Measurements from ENCODE around the gene SGMS1. TPM values are rescaled to one million over a fixed set of nuclear protein-coding genes. Genes with fewer than 3 reads are reported as not detected.
A peak's percentile ranks its signal among the peaks of the same experiment; 100 is the strongest.

Gene SGMS1
- total RNA-seq, 2 donors from 2014 or later, result 67.0 to 68.2 TPM

- no peak for DNase-seq (ENCODE audit: low spot score)
- H3K27me3 ChIP-seq (replicated peaks; ENCODE audit: insufficient read depth), result no peaks in the 10 kb centered on the region
- H3K4me1 ChIP-seq (replicated peaks), result peaks cover 5% of the 10 kb centered on the region
- intact Hi-C loops (cut with DNase I), result loop anchor here (10.0 kb wide), 1 partner anchor 290 kb away; no protein-coding TSS in a partner anchor
- no peaks in the 10 kb centered on the region for H3K36me3 ChIP-seq
- H3K27ac ChIP-seq, result no peak overlapping the region
- WGBS, result 61% methylated on average over 7 of the region's 7 CpGs
- no peaks in the 10 kb centered on the region for H3K9me3 ChIP-seq
- TF ChIP-seq POLR2A (IDR thresholded peaks at IDR 0.05), result no peak
- TF ChIP-seq POLR2AphosphoS5 (IDR thresholded peaks at IDR 0.05), result no peak
- peak in 1 of 4 experiments; percentile 26 for TF ChIP-seq CTCF (IDR thresholded peaks at IDR 0.05)
- H3K4me3 ChIP-seq, result no peak overlapping the region
Observed at GRCh38 chr10:50614444-50615137, 9.2 kb downstream of the SGMS1 start.

- Histone ChIP-seq H3K4me1 (replicated peaks) (no peaks in the 10 kb centered on the region), H3K27me3 (replicated peaks; ENCODE audit: insufficient read depth) (no peaks in the 10 kb centered on the region), H3K9me3 (no peaks in the 10 kb centered on the region), H3K27ac (no peak overlapping the region), H3K4me3 (no peak overlapping the region), H3K36me3 (no peaks in the 10 kb centered on the region)
- TF ChIP-seq POLR2AphosphoS5 (IDR thresholded peaks at IDR 0.05) (peak; percentile 10), CTCF (IDR thresholded peaks at IDR 0.05) (no peak)
- 60% methylated on average over 4 of the region's 4 CpGs for WGBS
- peak; percentile 30 for DNase-seq (ENCODE audit: low spot score)
- intact Hi-C loops (cut with DNase I), result loop anchor here (10.0 kb wide), 1 partner anchor 289 kb away; no protein-coding TSS in a partner anchor
Observed at GRCh38 chr10:50613726-50614443, 9.9 kb downstream of the SGMS1 start.

- H3K9me3 ChIP-seq, result no peaks in the 10 kb centered on the region
- no peaks in the 10 kb centered on the region for H3K27me3 ChIP-seq (replicated peaks; ENCODE audit: insufficient read depth)
- no peaks in the 10 kb centered on the region for H3K36me3 ChIP-seq
- no peak for DNase-seq (ENCODE audit: low spot score)
- no peak overlapping the region for H3K4me3 ChIP-seq
- 63% methylated on average over 2 of the region's 2 CpGs for WGBS
- TF ChIP-seq POLR2AphosphoS5 (IDR thresholded peaks at IDR 0.05), result no peak
- no peak for TF ChIP-seq CTCF (IDR thresholded peaks at IDR 0.05)
- no peak for TF ChIP-seq POLR2A (IDR thresholded peaks at IDR 0.05)
- H3K27ac ChIP-seq, result no peak overlapping the region
- intact Hi-C loops (cut with DNase I), result loop anchor here (10.0 kb wide), 1 partner anchor 288 kb away; no protein-coding TSS in a partner anchor
- H3K4me1 ChIP-seq (replicated peaks), result peaks cover 3% of the 10 kb centered on the region
Observed at GRCh38 chr10:50613150-50613549, 10.6 kb downstream of the SGMS1 start.

- intact Hi-C loops (cut with DNase I), result loop anchor here (10.0 kb wide), 1 partner anchor 286 kb away; no protein-coding TSS in a partner anchor
- Histone ChIP-seq H3K36me3 (no peaks in the 10 kb centered on the region), H3K4me3 (no peak overlapping the region), H3K4me1 (replicated peaks) (peaks cover 16% of the 10 kb centered on the region), H3K9me3 (no peaks in the 10 kb centered on the region), H3K27me3 (replicated peaks; ENCODE audit: insufficient read depth) (no peaks in the 10 kb centered on the region), H3K27ac (no peak overlapping the region)
- DNase-seq (ENCODE audit: low spot score), result no peak
- TF ChIP-seq POLR2A (IDR thresholded peaks at IDR 0.05) (no peak), POLR2AphosphoS5 (IDR thresholded peaks at IDR 0.05) (no peak), CTCF (IDR thresholded peaks at IDR 0.05) (no peak)
- WGBS, result 66% methylated on average over 4 of the region's 4 CpGs
Observed at GRCh38 chr10:50610368-50610767, 13.4 kb downstream of the SGMS1 start.

Data from prostate gland (tissue), 2 donors.